H1 (cell line): ENCODE measurements around the gene SPTAN1.

Source experiments
- ATF2 ChIP-seq: IDR thresholded peaks from 2 replicates; pipeline ENCODE4 v1.6.1; 2012; ENCODE audit warnings: low read length, inconsistent platforms
- BCL11A ChIP-seq, 2 experiments: IDR thresholded peaks; one replicate each; pipeline ENCODE4 v1.6.1; 2011; ENCODE audit warnings: low read depth in 2 of 2, low read length in 2 of 2, mild to moderate bottlenecking in 2 of 2
- CBX8 ChIP-seq: fragments of 300-800, 300-1000 bp; sonication (generic); IDR thresholded peaks from 2 replicates; pipeline ENCODE4 v1.7.1; 2016; ENCODE audit warnings: low read depth, low read length, borderline replicate concordance
- CTCF ChIP-seq, 3 experiments: IDR thresholded peaks; 1 replicate in 2 of 3; 2 replicates in 1 of 3; pipeline versions ENCODE4 v1.5.1 to v1.6.1; 2011; ENCODE audit warnings: low read length in 3 of 3, mild to moderate bottlenecking in 3 of 3, inconsistent platforms in 2 of 3, low read depth in 1 of 3, moderate library complexity in 1 of 3; ENCODE audit not compliant: insufficient read depth in 1 of 3; ENCODE audit errors: control extremely low read depth in 1 of 3
- E2F6 ChIP-seq: IDR thresholded peaks from 2 replicates; pipeline ENCODE4 v1.6.1; 2012; ENCODE audit warnings: inconsistent platforms
- EZH2 ChIP-seq: fragments of 200-600 bp; sonication (generic); IDR thresholded peaks from 2 replicates; pipeline ENCODE4 v1.7.1; 2012; ENCODE audit warnings: low read depth, mild to moderate bottlenecking, moderate library complexity, low read length, inconsistent platforms; ENCODE audit not compliant: severe bottlenecking
- FOSL1 ChIP-seq: IDR thresholded peaks from 2 replicates; pipeline ENCODE4 v1.6.1; 2011; ENCODE audit warnings: mild to moderate bottlenecking, low read depth, low read length, moderate library complexity; ENCODE audit not compliant: insufficient read depth
- MAX ChIP-seq: IDR thresholded peaks from 2 replicates; pipeline ENCODE4 v1.6.1; 2012; ENCODE audit warnings: inconsistent platforms
- POLR2A ChIP-seq, 2 experiments: IDR thresholded peaks; 1 replicate in 1 of 2; 2 replicates in 1 of 2; pipeline ENCODE4 v1.6.1; 2011; ENCODE audit warnings: low read depth in 2 of 2, low read length in 2 of 2, mild to moderate bottlenecking in 2 of 2; ENCODE audit errors: control extremely low read depth in 1 of 2
- POLR2AphosphoS5 ChIP-seq: IDR thresholded peaks from 2 replicates; pipeline ENCODE4 v1.6.1; 2011; ENCODE audit warnings: low read depth, low read length
- POU5F1 ChIP-seq: IDR thresholded peaks from 2 replicates; pipeline ENCODE4 v1.6.1; 2011; ENCODE audit warnings: low read depth, mild to moderate bottlenecking, low read length, moderate library complexity
- RAD21 ChIP-seq, 2 experiments: IDR thresholded peaks in 1 of 2; conservative IDR thresholded peaks in 1 of 2; 2 replicates each; pipeline ENCODE4 v1.6.1; 2011; ENCODE audit warnings: low read depth in 2 of 2, low read length in 2 of 2, improper control_type of control experiment in 1 of 2, inconsistent platforms in 1 of 2, mild to moderate bottlenecking in 1 of 2, moderate library complexity in 1 of 2

- no peak for TF ChIP-seq EZH2
- TF ChIP-seq FOSL1, result no peak
- no peak for TF ChIP-seq CTCF (IDR thresholded peaks at IDR 0.05; ENCODE audit: control extremely low read depth in 1 of 3, insufficient read depth in 1 of 3, low read depth in 1 of 3, low read length in 3 of 3)
- TF ChIP-seq POLR2A (IDR thresholded peaks at IDR 0.05; ENCODE audit: control extremely low read depth in 1 of 2, low read depth in 2 of 2, low read length in 2 of 2), result no peak
- TF ChIP-seq POLR2AphosphoS5, result no peak
- TF ChIP-seq CBX8, result no peak
- TF ChIP-seq MAX, result no peak
- TF ChIP-seq BCL11A (IDR thresholded peaks at IDR 0.05; ENCODE audit: low read depth in 2 of 2, low read length in 2 of 2), result no peak
- no peak for TF ChIP-seq E2F6
- no peak for TF ChIP-seq RAD21 (IDR thresholded peaks at IDR 0.05 in 1 of 2, conservative IDR thresholded peaks at IDR 0.05 in 1 of 2; ENCODE audit: low read depth in 2 of 2, low read length in 2 of 2)
- no peak for TF ChIP-seq ATF2
- TF ChIP-seq POU5F1, result no peak
Measured at GRCh38 chr9:128638580-128638979, 86.2 kb downstream of the SPTAN1 start.
